ENCODE measurements around the gene ITGB2.
A peak's percentile ranks its signal among the peaks of the same experiment; 100 is the strongest.

ITGB2 gene

GRCh38 chr21:44844256-44844655 lies 76.4 kb downstream of the ITGB2 start:
- DNase-seq: no peak

GRCh38 chr21:44842721-44843445 lies 77.8 kb downstream of the ITGB2 start:
- DNase-seq: no peak

GRCh38 chr21:44842087-44842486 lies 78.6 kb downstream of the ITGB2 start:
- no peak for DNase-seq

- no peak for DNase-seq
Observed at GRCh38 chr21:44840771-44841170, 79.9 kb downstream of the ITGB2 start.

- DNase-seq: no peak
Observed at GRCh38 chr21:44838951-44839350, 81.7 kb downstream of the ITGB2 start.

- no peak for DNase-seq
Observed at GRCh38 chr21:44838039-44838895, 82.4 kb downstream of the ITGB2 start.

- no peak for DNase-seq
Observed at GRCh38 chr21:44837537-44837936, 83.2 kb downstream of the ITGB2 start.

GRCh38 chr21:44836666-44837471 lies 83.8 kb downstream of the ITGB2 start:
- peak in 1 of 2 experiments; percentile 11 for DNase-seq

- no peak for DNase-seq
Observed at GRCh38 chr21:44836349-44836665, 84.4 kb downstream of the ITGB2 start.
